AG20443 (cell line): Measurements from ENCODE around the gene ULK1.

ENCODE experiments used
- DNase-seq: peaks from one replicate; pipeline ENCODE4 v3.0.0; 2012; ENCODE audit warnings: low spot score, mixed read lengths

Gene ULK1

GRCh38 chr12:131920157-131920508 lies 25.7 kb downstream of the ULK1 start:
- DNase-seq, result no peak

GRCh38 chr12:131920902-131921840 lies 26.7 kb downstream of the ULK1 start:
- DNase-seq, result no peak

GRCh38 chr12:131921866-131922769 lies 27.7 kb downstream of the ULK1 start:
- DNase-seq, result no peak

- DNase-seq, result no peak
These were observed 28.4 kb downstream of the ULK1 start for GRCh38 chr12:131922772-131923171.

DNA sequence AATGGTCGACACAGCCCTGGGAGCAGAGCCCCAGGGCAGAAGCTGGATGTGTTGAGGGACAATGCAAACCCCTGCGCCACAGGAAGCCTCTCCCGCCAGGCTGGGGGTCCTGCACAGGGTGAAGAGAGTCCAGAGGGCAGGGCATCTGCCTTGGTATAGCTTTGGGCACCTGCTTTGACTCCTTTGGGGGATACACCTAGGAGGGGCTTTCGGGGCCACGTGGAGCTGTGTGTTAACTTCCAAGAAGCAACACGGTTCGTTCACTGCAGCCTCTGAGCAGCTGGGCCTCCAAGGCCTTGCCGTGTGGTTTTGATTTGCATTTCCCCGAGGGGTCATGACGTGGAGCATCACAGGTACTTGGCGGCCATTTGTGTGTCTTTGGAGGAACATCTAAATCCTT lies 28.8 kb downstream of the ULK1 start:
- no peak for DNase-seq

- no peak for DNase-seq
These were observed 33.0 kb downstream of the ULK1 start for GRCh38 chr12:131927110-131928079.

DNA sequence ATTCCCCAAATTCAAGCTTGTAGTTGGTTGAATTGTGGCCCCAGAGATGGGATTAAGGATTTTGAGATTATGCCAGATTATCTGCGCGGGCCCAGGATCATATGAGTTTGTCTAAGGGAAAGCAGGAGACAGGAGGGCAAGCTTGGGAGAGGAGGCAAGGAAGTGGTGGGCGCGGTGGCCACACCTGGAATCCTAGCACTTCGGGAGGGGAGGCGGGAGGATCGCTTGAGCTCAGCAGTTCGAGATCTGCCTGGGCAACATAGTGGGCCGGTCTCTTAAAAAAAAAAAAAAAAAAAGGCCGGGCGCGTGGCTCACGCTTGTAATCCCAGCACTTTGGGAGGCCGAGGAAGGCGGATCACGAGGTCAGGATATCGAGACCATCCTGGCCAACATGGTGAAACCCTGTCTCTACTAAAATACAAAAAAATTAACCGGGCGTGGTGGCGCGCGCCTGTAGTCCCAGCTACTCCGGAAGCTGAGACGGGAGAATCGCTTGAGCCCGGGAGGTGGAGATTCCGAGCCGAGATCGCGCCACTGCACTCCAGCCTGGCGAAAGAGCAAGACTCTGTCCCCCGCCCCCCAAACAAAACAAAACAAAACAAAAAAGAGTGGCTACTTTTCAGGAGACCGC lies 33.8 kb downstream of the ULK1 start:
- no peak for DNase-seq

DNA sequence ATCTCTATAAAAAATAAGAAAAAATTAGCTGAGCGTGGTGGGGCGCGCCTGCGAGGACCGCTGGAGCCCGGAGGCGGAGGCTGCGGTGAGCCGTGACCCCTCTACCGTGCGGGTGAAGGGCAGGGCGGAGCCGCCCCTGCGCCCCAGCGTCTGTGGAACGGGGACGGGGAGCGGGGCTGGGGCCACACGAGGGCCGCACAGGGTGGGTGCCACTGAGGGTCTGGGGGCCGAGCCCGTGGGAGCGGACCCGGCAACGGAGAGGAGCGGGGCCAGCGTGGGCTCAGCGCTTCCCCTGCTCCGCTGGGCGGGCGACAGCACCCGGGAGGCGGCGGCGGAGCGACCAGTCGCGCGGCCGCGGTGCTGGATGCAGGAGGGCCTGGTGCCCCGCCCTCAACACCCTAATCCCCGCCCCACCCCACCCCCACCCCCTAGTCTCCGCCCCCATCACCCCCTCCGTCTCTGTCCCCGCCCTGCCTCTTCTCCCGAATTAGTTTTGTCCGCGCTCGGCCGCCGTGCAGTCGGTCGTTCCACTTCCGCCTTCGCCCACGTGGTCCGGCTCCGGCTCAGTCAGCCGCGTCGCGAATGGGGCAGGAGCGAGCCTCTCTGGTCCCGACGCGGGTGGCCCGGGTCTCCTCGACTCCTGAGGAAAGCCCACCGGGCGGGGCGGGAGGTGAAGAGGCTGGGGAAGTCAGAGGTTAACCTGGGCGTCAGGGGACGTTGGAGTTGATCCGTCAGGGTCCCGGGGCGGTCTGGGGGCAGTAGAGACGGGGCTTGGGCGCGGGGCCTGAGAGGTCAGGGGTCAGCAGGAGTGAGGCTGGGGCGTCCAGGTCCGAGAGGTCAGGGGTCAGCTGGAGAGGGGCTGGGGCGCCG lies 34.5 kb downstream of the ULK1 start, which contains the start of gene PUS1:
TSS of gene PUS1 (plus strand) at position 566 of the 870 bp plus-strand sequence. CDS start 447 bp downstream, outside the sequence.
- DNase-seq, result peak; percentile 99

DNA sequence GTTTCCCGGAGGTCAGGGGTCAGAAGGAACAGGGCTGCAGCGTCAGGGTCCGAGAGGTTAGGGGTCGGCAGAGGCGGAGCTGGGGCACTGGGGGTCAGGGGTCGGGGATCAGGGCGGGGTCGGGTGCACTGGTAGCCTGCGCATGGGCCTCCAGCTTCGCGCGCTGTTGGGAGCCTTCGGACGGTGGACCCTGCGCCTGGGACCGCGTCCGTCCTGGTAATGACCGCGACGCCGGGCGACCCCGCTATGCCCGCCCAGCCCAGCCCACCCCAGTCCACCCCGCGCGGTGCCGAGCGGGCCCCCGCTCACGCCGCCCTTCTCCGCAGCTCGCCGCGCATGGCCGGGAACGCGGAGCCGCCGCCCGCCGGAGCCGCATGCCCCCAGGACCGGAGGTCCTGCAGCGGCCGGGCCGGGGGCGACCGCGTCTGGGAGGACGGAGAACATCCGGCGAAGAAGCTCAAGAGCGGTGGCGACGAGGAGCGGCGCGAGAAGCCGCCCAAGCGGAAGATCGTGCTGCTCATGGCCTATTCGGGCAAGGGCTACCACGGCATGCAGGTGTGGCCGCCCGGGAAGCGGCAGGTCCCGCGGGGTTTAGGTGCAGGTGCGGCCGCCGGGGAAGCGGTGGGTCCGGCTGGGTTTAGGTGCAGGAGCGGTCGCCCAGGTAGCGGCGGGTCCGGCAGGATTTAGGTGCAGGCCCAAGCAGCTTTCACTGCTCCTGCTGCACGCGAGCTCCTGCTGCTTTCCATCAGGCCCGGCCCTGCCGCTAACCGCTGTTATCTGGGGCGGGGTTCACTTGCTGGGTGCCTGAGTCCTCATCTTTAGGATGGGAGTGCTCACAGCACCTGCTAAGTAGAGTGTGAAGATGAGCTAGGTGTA lies 35.4 kb downstream of the ULK1 start:
- peak; percentile 51 for DNase-seq

GRCh38 chr12:131930510-131930909 lies 36.1 kb downstream of the ULK1 start:
- no peak for DNase-seq

- no peak for DNase-seq
These were observed 39.0 kb downstream of the ULK1 start for GRCh38 chr12:131933387-131933786.

GRCh38 chr12:131934535-131934934 lies 40.1 kb downstream of the ULK1 start:
- DNase-seq, result no peak

GRCh38 chr12:131938082-131938481 lies 43.7 kb downstream of the ULK1 start:
- no peak for DNase-seq

DNA sequence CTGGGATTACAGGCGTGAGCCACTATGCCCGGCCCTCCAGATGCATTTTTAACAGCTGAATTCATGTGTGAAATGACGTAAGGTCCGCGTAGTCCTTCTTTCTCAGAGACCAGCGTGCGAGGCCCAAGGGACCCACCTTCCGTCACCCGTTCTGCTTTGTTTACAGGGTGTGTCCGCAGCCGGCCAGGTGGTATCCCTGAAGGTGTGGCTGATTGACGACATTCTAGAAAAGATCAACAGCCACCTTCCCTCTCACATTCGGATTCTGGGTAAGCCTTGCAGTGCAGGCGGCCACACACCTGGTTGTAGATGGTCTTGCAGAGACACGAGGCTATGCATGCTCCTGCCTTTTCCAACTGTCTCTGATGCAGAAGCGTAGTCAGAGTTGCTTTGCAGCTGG lies 44.6 kb downstream of the ULK1 start:
- DNase-seq, result no peak

- no peak for DNase-seq
These were observed 45.7 kb downstream of the ULK1 start for GRCh38 chr12:131940141-131940547.

GRCh38 chr12:131941116-131941986 lies 46.9 kb downstream of the ULK1 start:
- no peak for DNase-seq

GRCh38 chr12:131941987-131942341 lies 47.5 kb downstream of the ULK1 start:
- no peak for DNase-seq

DNA sequence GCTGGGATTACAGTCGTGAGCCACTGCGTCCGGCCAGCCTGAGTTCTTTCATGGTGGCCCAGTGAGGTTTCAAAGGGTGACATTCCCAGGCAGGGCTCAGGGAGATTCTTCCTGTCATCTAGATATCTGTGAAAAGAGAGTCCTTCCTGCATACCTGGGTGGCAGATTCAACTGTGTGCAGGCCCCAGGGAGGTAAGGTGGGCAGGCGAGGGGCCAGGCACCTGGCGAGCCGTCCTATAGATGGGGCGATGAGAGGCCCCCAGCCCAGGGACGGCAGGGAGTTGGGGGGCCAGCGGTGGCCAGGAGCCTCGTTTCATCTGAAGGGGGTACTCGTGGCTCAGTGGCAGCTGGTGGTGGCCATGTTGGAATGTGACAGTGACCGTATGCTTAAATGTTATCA lies 48.2 kb downstream of the ULK1 start:
- DNase-seq, result no peak
